Chondrocyte (in vitro differentiated cells): ENCODE data around the gene RUBCNL. TPM values are rescaled to one million over a fixed set of nuclear protein-coding genes. Genes with fewer than 3 reads are reported as not detected.
A peak's percentile ranks its signal among the peaks of the same experiment; 100 is the strongest.

Source experiments
- DNase-seq: peaks from one replicate; pipeline ENCODE4 v3.0.0; 2021; ENCODE audit warnings: mixed read lengths, low spot score
- H3K27ac Mint-ChIP-seq: one replicate; pipeline ENCODE4 v1.8.0; 2021; ENCODE audit warnings: mild to moderate bottlenecking, moderate library complexity, mixed read lengths; ENCODE audit not compliant: unreplicated experiment
- H3K27me3 Mint-ChIP-seq: 2 replicates; pipeline ENCODE4 v1.8.0; 2021; ENCODE audit warnings: low read depth, mixed read lengths
- H3K36me3 Mint-ChIP-seq: 2 replicates; pipeline ENCODE4 v1.8.0; 2021; ENCODE audit warnings: low read depth, mixed read lengths
- H3K4me1 Mint-ChIP-seq: 2 replicates; pipeline ENCODE4 v1.8.0; 2021; ENCODE audit warnings: low read depth, mild to moderate bottlenecking, mixed read lengths
- H3K4me3 Mint-ChIP-seq: one replicate; pipeline ENCODE4 v1.8.0; 2021; ENCODE audit warnings: mild to moderate bottlenecking, moderate library complexity, mixed read lengths; ENCODE audit not compliant: unreplicated experiment
- H3K9me3 Mint-ChIP-seq: 2 replicates; pipeline ENCODE4 v1.8.0; 2021; ENCODE audit warnings: low read depth, mixed read lengths
- total RNA-seq: library from RNA; stranded (reverse); gene quantifications from 3 replicates; pipeline ENCODE4 v1.2.1, GENCODE V29; 2021
- TF ChIP-seq, protein P1 (sequence below): fragments of 200-600 bp; sonication (generic); IDR thresholded peaks from 2 replicates; pipeline ENCODE4 v1.5.0; 2021; ENCODE audit warnings: antibody characterized with exemption, mild to moderate bottlenecking, moderate library complexity

The RUBCNL gene
- total RNA-seq, 1 donor from 2014 or later: 2.0 TPM

DNA sequence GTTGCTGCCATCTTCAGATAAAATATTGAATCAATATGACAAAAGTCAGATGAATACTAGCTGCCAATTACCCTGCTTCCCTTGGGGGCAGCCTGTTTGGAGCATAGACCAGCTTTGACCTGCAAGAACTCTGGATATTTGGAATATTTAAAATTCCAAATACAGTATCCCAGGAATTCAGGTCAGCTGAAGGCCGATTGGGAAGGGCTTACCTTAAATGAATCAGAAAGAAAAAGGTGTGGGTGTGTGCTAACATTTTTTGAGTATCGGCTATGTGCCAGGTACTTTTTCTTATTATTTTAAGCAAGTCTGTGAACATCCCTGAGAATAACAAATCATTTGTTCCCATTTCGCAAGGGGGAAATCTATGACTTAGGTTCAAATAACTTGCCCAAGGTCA lies 1.8 kb upstream of the RUBCNL start:
- DNase-seq: no peak
- Mint-ChIP-seq H3K4me1 (peaks cover 17% of the 10 kb centered on the region), H3K4me3 (no peak overlapping the region), H3K27ac (no peak overlapping the region), H3K27me3 (peaks cover 12% of the 10 kb centered on the region), H3K36me3 (no peaks in the 10 kb centered on the region), H3K9me3 (no peaks in the 10 kb centered on the region)
- TF ChIP-seq, protein P1, sequence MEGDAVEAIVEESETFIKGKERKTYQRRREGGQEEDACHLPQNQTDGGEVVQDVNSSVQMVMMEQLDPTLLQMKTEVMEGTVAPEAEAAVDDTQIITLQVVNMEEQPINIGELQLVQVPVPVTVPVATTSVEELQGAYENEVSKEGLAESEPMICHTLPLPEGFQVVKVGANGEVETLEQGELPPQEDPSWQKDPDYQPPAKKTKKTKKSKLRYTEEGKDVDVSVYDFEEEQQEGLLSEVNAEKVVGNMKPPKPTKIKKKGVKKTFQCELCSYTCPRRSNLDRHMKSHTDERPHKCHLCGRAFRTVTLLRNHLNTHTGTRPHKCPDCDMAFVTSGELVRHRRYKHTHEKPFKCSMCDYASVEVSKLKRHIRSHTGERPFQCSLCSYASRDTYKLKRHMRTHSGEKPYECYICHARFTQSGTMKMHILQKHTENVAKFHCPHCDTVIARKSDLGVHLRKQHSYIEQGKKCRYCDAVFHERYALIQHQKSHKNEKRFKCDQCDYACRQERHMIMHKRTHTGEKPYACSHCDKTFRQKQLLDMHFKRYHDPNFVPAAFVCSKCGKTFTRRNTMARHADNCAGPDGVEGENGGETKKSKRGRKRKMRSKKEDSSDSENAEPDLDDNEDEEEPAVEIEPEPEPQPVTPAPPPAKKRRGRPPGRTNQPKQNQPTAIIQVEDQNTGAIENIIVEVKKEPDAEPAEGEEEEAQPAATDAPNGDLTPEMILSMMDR: no peak

DNA sequence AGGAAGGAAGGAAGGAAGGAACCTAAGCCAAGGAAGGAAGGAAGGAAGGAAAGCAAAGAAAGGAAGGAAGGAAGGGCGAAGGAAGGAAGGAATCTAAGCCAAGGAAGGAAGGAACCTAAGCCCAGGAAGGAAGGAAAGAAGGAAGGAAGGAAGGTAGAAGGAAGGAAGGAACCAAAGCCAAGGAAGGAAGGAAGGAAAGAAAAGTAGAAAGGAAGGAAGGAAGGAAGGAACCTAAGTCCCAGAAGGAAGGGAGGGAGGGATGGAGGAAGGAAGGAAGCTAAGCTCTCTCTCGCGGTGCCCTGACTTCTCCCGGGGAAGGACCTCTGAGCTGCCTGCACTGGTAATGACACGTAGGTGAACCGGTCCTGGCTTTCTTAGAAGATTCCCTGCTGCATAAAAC lies 1.3 kb upstream of the RUBCNL start:
- TF ChIP-seq, protein P1: no peak
- Mint-ChIP-seq H3K4me1 (peaks cover 17% of the 10 kb centered on the region), H3K36me3 (peaks cover under 1% of the 10 kb centered on the region), H3K9me3 (no peaks in the 10 kb centered on the region), H3K27ac (no peak overlapping the region), H3K27me3 (peaks cover 12% of the 10 kb centered on the region), H3K4me3 (no peak overlapping the region)
- no peak for DNase-seq

DNA sequence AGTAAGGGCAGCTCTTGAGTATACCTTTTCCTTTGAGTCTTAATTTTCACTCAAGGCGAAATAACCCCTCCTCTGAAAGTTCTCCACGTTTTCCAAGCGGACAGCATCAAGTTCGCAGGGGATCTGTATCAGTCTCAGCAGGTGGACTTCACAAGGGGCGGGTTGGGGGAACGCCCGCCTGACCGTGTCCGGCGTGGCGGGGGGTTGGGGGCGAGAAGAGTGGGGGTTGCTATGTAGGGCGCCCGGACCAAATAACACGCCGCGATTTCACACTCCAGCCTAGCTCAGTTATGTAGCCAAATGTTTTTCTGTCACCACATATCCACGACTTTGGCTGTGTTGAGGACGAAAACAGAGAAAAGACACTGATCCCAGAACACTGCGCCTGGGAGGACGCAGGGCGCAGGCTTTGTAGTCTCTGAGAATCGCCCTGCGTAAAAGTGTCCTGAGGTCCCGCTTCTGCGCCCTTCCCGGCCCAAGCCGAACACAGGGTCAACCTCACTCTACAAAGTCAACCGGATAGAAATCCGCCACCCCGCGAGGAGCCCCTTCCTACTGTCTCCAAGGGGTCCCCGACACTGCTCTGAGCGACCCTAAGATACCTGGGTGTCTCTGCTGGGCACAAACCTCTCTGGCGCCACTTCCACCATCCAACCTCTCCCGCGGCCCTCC lies 524 bp downstream of the RUBCNL start:
- H3K4me3 Mint-ChIP-seq: peak overlapping the region; percentile 83
- no peak for DNase-seq
- no peaks in the 10 kb centered on the region for H3K9me3 Mint-ChIP-seq
- peaks cover 3% of the 10 kb centered on the region for H3K36me3 Mint-ChIP-seq
- H3K4me1 Mint-ChIP-seq: peaks cover 17% of the 10 kb centered on the region
- no peak overlapping the region for H3K27ac Mint-ChIP-seq
- TF ChIP-seq, protein P1: no peak
- H3K27me3 Mint-ChIP-seq: peaks cover 11% of the 10 kb centered on the region

DNA sequence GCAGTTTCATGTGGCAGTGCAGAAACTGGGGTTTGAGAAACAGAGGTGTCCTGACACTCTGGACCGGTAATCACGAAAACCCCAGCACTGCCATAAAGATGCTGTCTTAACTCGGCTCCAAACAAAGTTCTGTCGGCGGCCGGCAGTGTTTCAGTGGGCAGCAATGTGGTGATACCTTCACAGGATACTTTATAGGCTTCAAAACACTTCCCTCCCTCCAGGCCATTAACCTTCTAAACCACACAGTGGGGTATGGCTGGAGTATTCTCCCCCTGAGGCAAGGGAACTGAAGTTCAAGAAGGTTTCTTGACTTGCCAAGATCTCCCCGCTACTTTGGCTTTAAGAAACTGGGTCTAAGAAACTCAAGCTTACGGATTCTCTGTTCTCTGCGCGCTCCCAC lies 1.1 kb downstream of the RUBCNL start:
- peaks cover 3% of the 10 kb centered on the region for H3K36me3 Mint-ChIP-seq
- H3K4me3 Mint-ChIP-seq: peak overlapping the region; percentile 83
- H3K9me3 Mint-ChIP-seq: no peaks in the 10 kb centered on the region
- TF ChIP-seq, protein P1: no peak
- H3K27ac Mint-ChIP-seq: no peak overlapping the region
- no peak for DNase-seq
- H3K27me3 Mint-ChIP-seq: peaks cover 11% of the 10 kb centered on the region
- H3K4me1 Mint-ChIP-seq: peaks cover 17% of the 10 kb centered on the region

DNA sequence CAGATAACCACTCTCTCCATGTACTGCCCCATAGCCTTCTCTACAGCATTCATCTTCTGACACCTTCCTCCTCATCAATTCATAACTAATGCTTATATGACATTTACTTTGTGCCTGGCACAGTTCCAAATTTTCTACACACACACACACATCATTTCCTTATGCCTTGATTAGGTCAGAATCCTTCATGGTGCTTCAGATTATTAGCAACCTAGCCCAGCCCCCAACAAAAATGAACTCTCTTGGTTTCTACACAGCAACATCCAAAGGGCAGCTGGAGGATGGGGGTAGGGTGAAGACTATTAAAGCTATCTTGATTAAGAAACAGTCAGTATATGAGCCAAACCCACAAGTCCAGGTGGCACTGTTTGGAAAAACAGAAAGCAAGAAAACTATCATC lies 3.7 kb downstream of the RUBCNL start:
- H3K9me3 Mint-ChIP-seq: no peaks in the 10 kb centered on the region

More for the DNA sequence above, 3.7 kb downstream of the RUBCNL start:
- Mint-ChIP-seq H3K4me3 (no peak overlapping the region), H3K27ac (no peak overlapping the region), H3K4me1 (peaks cover 17% of the 10 kb centered on the region), H3K36me3 (peaks cover 3% of the 10 kb centered on the region), H3K27me3 (peaks cover 11% of the 10 kb centered on the region)
- no peak for DNase-seq
- TF ChIP-seq, protein P1: no peak
